Liver (tissue), 3 donors: Measurements from ENCODE around the gene CLEC4C.

ENCODE experiments used
- CTCF ChIP-seq: fragments of 150-350 bp; IDR thresholded peaks from 2 replicates; pipeline ENCODE4 v1.5.1; 2017; ENCODE audit warnings: improper control_type of control experiment, low read depth, low read length; ENCODE audit not compliant: missing input control
- EGR1 ChIP-seq, 2 donors: IDR thresholded peaks; 2 replicates each; pipeline ENCODE4 v1.6.1; 2016 to 2018; ENCODE audit warnings: antibody characterized with exemption in 2 of 2, low read depth in 2 of 2
- GABPA ChIP-seq, 2 donors: IDR thresholded peaks in 1 of 2; conservative IDR thresholded peaks in 1 of 2; 2 replicates each; pipeline ENCODE4 v1.6.1; 2016; ENCODE audit warnings: antibody characterized with exemption in 2 of 2, mild to moderate bottlenecking in 1 of 2, moderate library complexity in 1 of 2
- JUND ChIP-seq, 2 donors: IDR thresholded peaks; 2 replicates each; pipeline ENCODE4 v1.6.1; 2016; ENCODE audit warnings: antibody characterized with exemption in 2 of 2
- MAX ChIP-seq: IDR thresholded peaks from 2 replicates; pipeline ENCODE4 v1.6.1; 2016; ENCODE audit warnings: antibody characterized with exemption
- NR2F2 ChIP-seq: IDR thresholded peaks from 2 replicates; pipeline ENCODE4 v1.6.1; 2016; ENCODE audit warnings: antibody characterized with exemption
- RAD21 ChIP-seq, 2 donors: IDR thresholded peaks; 2 replicates each; pipeline ENCODE4 v1.6.1; 2016; ENCODE audit warnings: antibody characterized with exemption in 2 of 2, mild to moderate bottlenecking in 2 of 2
- RXRA ChIP-seq, 2 donors: IDR thresholded peaks; 2 replicates each; pipeline ENCODE4 v1.6.1; 2017 to 2018; ENCODE audit warnings: antibody characterized with exemption in 2 of 2, mild to moderate bottlenecking in 1 of 2
- SP1 ChIP-seq: IDR thresholded peaks from 2 replicates; pipeline ENCODE4 v1.6.1; 2018; ENCODE audit warnings: antibody characterized with exemption, mild to moderate bottlenecking
- TAF1 ChIP-seq: conservative IDR thresholded peaks from 2 replicates; pipeline ENCODE4 v1.6.1; 2016; ENCODE audit warnings: antibody characterized with exemption, mild to moderate bottlenecking
- YY1 ChIP-seq: IDR thresholded peaks from 2 replicates; pipeline ENCODE4 v1.6.1; 2016; ENCODE audit warnings: antibody characterized with exemption, mild to moderate bottlenecking
- TF ChIP-seq, protein P1 (sequence below): IDR thresholded peaks from 2 replicates; pipeline ENCODE4 v1.6.1; 2016; ENCODE audit warnings: antibody characterized with exemption
- TF ChIP-seq, protein P2 (sequence below): IDR thresholded peaks from 2 replicates; pipeline ENCODE4 v1.6.1; 2016; ENCODE audit warnings: antibody characterized with exemption, mild to moderate bottlenecking
- donor health status: healthy.
- donor health status: healthy.

- no peak for TF ChIP-seq CTCF
- TF ChIP-seq, protein P1, sequence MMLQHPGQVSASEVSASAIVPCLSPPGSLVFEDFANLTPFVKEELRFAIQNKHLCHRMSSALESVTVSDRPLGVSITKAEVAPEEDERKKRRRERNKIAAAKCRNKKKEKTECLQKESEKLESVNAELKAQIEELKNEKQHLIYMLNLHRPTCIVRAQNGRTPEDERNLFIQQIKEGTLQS, result no peak
- TF ChIP-seq GABPA (IDR thresholded peaks at IDR 0.05 in 1 of 2, conservative IDR thresholded peaks at IDR 0.05 in 1 of 2), result no peak
- TF ChIP-seq MAX, result no peak
- TF ChIP-seq SP1, result no peak
- TF ChIP-seq JUND (IDR thresholded peaks at IDR 0.05), result no peak
- no peak for TF ChIP-seq YY1
- TF ChIP-seq RAD21 (IDR thresholded peaks at IDR 0.05), result no peak
- TF ChIP-seq, protein P2, sequence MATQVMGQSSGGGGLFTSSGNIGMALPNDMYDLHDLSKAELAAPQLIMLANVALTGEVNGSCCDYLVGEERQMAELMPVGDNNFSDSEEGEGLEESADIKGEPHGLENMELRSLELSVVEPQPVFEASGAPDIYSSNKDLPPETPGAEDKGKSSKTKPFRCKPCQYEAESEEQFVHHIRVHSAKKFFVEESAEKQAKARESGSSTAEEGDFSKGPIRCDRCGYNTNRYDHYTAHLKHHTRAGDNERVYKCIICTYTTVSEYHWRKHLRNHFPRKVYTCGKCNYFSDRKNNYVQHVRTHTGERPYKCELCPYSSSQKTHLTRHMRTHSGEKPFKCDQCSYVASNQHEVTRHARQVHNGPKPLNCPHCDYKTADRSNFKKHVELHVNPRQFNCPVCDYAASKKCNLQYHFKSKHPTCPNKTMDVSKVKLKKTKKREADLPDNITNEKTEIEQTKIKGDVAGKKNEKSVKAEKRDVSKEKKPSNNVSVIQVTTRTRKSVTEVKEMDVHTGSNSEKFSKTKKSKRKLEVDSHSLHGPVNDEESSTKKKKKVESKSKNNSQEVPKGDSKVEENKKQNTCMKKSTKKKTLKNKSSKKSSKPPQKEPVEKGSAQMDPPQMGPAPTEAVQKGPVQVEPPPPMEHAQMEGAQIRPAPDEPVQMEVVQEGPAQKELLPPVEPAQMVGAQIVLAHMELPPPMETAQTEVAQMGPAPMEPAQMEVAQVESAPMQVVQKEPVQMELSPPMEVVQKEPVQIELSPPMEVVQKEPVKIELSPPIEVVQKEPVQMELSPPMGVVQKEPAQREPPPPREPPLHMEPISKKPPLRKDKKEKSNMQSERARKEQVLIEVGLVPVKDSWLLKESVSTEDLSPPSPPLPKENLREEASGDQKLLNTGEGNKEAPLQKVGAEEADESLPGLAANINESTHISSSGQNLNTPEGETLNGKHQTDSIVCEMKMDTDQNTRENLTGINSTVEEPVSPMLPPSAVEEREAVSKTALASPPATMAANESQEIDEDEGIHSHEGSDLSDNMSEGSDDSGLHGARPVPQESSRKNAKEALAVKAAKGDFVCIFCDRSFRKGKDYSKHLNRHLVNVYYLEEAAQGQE, result no peak
- TF ChIP-seq EGR1 (IDR thresholded peaks at IDR 0.05; ENCODE audit: low read depth in 2 of 2), result no peak
- TF ChIP-seq NR2F2, result no peak
- TF ChIP-seq TAF1, result no peak
- TF ChIP-seq RXRA (IDR thresholded peaks at IDR 0.05), result no peak
These were observed at the start of gene CLEC4C for GRCh38 chr12:7747246-7747645.
